ENCODE results near the gene HIVEP3. TPM values are rescaled to one million over a fixed set of nuclear protein-coding genes. Genes with fewer than 3 reads are reported as not detected.

Gene HIVEP3
- total RNA-seq, 2 experiments from 2014 or later, result 18.6 to 20.4 TPM

GRCh38 chr1:41767534-41768525 is 150.9 kb downstream of the HIVEP3 start:
- Mint-ChIP-seq H3K27ac (no peak overlapping the region), H3K9me3 (no peaks in the 10 kb centered on the region), H3K4me3 (no peak overlapping the region), H3K27me3 (no peaks in the 10 kb centered on the region), H3K4me1 (ENCODE audit: low read depth) (no peaks in the 10 kb centered on the region), H3K36me3 (ENCODE audit: low read depth) (no peaks in the 10 kb centered on the region)
- TF ChIP-seq, protein P1, sequence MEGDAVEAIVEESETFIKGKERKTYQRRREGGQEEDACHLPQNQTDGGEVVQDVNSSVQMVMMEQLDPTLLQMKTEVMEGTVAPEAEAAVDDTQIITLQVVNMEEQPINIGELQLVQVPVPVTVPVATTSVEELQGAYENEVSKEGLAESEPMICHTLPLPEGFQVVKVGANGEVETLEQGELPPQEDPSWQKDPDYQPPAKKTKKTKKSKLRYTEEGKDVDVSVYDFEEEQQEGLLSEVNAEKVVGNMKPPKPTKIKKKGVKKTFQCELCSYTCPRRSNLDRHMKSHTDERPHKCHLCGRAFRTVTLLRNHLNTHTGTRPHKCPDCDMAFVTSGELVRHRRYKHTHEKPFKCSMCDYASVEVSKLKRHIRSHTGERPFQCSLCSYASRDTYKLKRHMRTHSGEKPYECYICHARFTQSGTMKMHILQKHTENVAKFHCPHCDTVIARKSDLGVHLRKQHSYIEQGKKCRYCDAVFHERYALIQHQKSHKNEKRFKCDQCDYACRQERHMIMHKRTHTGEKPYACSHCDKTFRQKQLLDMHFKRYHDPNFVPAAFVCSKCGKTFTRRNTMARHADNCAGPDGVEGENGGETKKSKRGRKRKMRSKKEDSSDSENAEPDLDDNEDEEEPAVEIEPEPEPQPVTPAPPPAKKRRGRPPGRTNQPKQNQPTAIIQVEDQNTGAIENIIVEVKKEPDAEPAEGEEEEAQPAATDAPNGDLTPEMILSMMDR (IDR thresholded peaks at IDR 0.05), result no peak
- ChIA-PET POLR2A (interaction anchor here (1.0 kb wide), 1 partner anchor 127 kb away, joined by 4 read pairs; no protein-coding TSS in a partner anchor), CTCF (interaction anchor here (1.2 to 1.4 kb wide), 2 partner anchors 13 to 108 kb away, joined by 3 to 6 read pairs; no protein-coding TSS in a partner anchor)
- intact Hi-C loops (cut with micrococcal nuclease), result no loop called here
- DNase-seq, result no peak
- ATAC-seq, result no peak

DNA sequence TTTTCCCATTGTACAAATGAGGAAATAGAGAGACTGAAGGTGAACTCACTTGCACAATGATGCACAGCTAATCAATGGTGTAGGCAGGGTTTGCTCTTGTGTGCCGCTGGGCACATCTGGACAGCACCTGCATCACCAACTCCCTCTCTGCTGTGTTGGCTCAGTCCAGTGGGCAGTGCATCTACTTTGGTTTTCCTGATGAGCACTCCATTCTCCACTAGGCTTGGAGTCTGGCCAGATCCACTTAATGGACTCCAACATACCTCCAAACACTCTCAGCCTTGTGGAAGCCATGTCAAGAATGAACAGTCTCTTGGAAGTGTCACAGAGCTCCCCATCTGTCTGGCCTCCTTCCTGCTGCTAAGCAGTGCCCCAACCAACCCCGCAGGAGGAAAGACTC is 152.2 kb downstream of the HIVEP3 start:
- DNase-seq, result no peak
- POLR2A ChIA-PET, result no interaction called here
- no peak overlapping the region for H3K27ac Mint-ChIP-seq
- H3K4me3 Mint-ChIP-seq, result no peak overlapping the region
- no peaks in the 10 kb centered on the region for H3K27me3 Mint-ChIP-seq
- TF ChIP-seq, protein P1 (IDR thresholded peaks at IDR 0.05), result no peak
- intact Hi-C loops (cut with micrococcal nuclease), result no loop called here
- peaks cover 6% of the 10 kb centered on the region for H3K9me3 Mint-ChIP-seq
- no peaks in the 10 kb centered on the region for H3K4me1 Mint-ChIP-seq (ENCODE audit: low read depth)
- H3K36me3 Mint-ChIP-seq (ENCODE audit: low read depth), result no peaks in the 10 kb centered on the region
- CTCF ChIA-PET, result no interaction called here
- ATAC-seq, result no peak

DNA sequence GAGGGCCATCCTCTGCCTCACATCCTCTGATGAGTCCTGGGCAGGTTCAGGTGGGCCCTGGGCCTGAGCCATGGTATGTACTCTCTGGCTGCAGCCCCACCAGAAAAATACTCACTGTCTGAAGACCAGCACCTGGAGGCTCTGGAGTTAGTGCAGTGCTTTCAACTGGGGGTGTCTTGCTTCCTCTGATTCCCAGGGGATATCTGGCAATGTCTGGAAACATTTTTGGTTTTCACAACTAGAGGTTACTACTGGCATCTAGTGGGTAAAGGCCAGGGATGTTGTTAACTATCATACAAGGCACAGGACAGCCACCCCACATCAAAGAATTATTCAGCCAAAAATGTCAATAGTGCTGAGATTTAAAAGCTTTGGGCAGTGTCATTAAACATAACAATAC is 152.7 kb downstream of the HIVEP3 start:
- H3K36me3 Mint-ChIP-seq (ENCODE audit: low read depth), result no peaks in the 10 kb centered on the region
- CTCF ChIA-PET, result interaction anchor here (0.9 to 1.1 kb wide), 2 partner anchors 193 to 407 kb away, joined by 3 read pairs; no protein-coding TSS in a partner anchor
- ATAC-seq (no peak), DNase-seq (no peak)
- TF ChIP-seq, protein P1 (IDR thresholded peaks at IDR 0.05), result no peak
- POLR2A ChIA-PET, result no interaction called here
- H3K27ac Mint-ChIP-seq, result no peak overlapping the region
- peaks cover 8% of the 10 kb centered on the region for H3K9me3 Mint-ChIP-seq
- no peaks in the 10 kb centered on the region for H3K27me3 Mint-ChIP-seq
- H3K4me3 Mint-ChIP-seq, result no peak overlapping the region
- intact Hi-C loops (cut with micrococcal nuclease), result no loop called here
- H3K4me1 Mint-ChIP-seq (ENCODE audit: low read depth), result no peaks in the 10 kb centered on the region

GRCh38 chr1:41765152-41765551 is 153.6 kb downstream of the HIVEP3 start:
- intact Hi-C loops (cut with micrococcal nuclease), result no loop called here
- POLR2A ChIA-PET, result no interaction called here
- no peaks in the 10 kb centered on the region for H3K4me1 Mint-ChIP-seq (ENCODE audit: low read depth)
- H3K27me3 Mint-ChIP-seq, result no peaks in the 10 kb centered on the region
- H3K9me3 Mint-ChIP-seq, result peaks cover 8% of the 10 kb centered on the region
- CTCF ChIA-PET, result interaction anchor here (1.1 kb wide), 1 partner anchor 408 kb away, joined by 3 read pairs; no protein-coding TSS in a partner anchor
- no peak overlapping the region for H3K27ac Mint-ChIP-seq
- no peaks in the 10 kb centered on the region for H3K36me3 Mint-ChIP-seq (ENCODE audit: low read depth)
- ATAC-seq (no peak), DNase-seq (no peak)
- no peak overlapping the region for H3K4me3 Mint-ChIP-seq
- TF ChIP-seq, protein P1 (IDR thresholded peaks at IDR 0.05), result no peak

- H3K9me3 Mint-ChIP-seq, result peaks cover 8% of the 10 kb centered on the region
- no peaks in the 10 kb centered on the region for H3K27me3 Mint-ChIP-seq
- H3K4me3 Mint-ChIP-seq, result no peak overlapping the region
- DNase-seq, result no peak
- POLR2A ChIA-PET, result no interaction called here
- CTCF ChIA-PET, result no interaction called here
- peaks cover under 1% of the 10 kb centered on the region for H3K4me1 Mint-ChIP-seq (ENCODE audit: low read depth)
- intact Hi-C loops (cut with micrococcal nuclease), result no loop called here
- no peak for ATAC-seq
- TF ChIP-seq, protein P1 (IDR thresholded peaks at IDR 0.05), result no peak
- no peaks in the 10 kb centered on the region for H3K36me3 Mint-ChIP-seq (ENCODE audit: low read depth)
- no peak overlapping the region for H3K27ac Mint-ChIP-seq
Measured at GRCh38 chr1:41764656-41765055, 154.1 kb downstream of the HIVEP3 start.
